ENCODE measurements around the gene ANKRD11.
"Not testable (repeated sequence)": the region's sequence is repeated elsewhere in the genome, so short reads cannot be mapped to it uniquely, and the experiment has no call there.

Gene ANKRD11

DNA sequence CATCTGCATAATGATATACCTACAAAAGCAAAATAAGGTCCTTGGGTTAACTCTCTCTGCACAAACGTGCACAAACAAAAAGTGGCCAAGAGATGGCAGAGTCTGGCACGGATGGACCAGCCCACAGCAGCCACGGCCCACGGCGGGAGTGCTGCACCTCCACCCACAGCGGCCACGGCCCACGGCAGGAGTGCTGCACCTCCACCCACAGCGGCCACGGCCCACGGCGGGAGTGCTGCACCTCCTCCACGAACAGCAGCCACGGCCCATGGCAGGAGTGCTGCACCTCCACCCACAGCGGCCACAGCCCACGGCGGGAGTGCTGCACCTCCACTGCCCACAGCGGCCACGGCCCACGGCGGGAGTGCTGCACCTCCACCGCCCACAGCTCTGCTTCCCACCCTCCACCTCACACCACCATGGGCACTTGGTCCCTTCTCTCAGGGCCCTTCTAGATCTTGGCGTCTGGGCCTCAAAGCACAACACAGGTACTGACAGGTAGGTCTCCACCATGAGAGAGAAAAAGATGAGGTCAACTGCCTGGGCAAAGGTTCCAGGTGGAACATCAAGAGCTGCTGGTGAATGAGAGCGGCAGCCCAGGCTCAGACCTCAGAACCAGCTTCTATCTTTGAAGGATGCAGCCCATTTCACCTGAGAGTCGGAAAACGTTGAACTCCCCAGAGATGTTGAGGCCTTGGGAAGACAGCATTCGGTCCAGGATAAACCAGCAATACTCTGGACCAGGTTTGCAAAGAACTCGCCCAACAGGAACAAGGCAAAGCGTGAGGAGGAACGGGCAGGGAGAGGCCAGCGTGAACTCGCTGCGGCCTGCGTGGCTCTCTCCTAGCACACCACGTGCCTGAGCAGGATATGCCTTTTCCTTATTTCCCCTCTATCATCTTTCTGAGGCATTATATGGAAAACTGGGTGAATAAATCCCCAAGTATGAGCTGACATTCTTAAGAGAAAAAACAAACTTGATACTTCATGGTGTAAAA is 148.4 kb downstream of the ANKRD11 start:
- DNase-seq: no peak

DNA sequence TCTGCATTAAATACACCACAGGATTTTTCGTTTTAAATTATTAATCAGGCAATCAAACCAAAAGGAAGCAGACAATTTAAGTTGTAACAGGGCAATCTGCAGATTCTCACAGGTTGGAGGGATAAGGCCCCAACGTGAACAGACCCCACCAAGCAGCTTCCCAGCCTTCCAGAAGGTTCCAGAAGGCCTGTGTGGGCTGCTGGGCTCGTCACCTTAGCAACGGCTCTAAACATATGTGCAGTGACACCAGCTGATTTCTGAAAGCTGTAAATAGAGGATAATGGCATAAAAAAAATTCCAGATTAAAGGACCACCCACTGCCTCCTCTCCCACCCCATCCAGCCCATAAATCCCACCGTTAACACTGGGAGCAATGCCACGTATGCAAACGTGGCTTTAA is 149.1 kb downstream of the ANKRD11 start:
- no peak for DNase-seq

DNA sequence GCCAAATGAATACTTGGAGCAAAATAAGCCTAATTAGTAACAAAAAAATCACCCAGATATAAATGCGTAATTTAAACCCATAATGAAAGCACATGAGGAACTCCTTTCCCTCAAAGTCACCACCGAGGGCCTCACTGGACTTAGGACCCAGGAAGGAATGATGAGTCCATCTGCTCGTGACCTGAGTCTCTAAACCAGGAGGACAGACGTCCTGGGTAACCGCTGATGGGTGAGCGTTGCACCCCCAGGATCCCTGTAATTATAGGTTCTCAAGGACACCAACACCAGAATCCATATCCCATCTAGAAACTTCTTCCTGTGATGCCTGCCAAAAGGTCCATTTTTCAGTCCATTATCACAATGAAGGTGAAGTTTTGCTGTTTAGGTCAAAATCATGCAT is 151.5 kb downstream of the ANKRD11 start:
- DNase-seq: no peak

DNA sequence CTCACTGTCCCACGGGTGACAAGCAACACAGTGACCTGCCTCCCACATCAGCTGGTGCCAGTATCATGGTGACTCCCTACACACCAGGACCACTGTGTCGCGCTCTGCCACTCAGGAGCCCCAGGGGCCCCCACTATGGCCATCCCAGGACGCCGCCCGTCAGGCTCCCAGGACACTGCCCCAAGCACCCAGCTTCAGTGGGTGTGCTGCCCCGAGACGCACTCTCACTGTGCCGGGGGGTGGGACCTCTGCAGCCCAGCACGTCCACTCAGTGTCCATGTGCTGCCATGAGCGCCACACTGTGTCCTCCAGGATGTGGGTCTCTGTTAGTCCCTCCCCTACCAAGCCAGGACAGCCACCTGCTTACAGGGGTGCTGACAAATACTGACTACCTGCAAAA is 152.4 kb downstream of the ANKRD11 start:
- no peak for DNase-seq

DNA sequence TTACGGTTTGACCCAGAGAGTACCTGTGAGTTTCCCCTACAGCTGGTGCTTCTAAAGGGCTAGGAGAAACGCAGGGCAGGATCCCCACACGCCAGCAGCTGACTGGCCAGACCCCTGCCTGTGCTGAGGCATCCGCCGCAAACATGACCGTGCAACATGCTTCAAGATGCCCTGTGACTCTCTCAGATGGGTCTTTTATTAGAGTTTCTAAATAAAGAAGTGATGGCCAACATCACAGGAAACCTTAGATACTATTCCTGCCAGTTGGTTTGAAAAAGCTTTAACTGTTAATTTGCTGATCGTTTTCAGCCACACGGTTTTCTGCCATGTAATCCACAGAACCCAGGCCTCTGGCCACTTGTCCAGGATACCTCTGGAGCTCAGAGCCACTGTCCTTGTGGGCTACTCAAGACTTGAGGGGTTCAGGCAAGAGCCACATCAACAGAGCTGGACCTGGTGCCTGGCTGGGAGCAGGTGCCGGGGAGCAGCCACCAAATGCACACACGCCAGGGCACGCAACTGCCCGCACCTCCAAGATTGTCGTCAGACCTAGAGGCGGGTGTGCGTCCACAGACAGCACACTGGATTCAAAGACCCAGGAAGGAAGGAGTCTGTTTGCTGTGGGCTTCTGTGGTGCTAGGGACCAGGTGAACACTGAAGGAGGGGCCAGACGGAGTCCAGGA is 154.4 kb downstream of the ANKRD11 start:
- DNase-seq: no peak

DNA sequence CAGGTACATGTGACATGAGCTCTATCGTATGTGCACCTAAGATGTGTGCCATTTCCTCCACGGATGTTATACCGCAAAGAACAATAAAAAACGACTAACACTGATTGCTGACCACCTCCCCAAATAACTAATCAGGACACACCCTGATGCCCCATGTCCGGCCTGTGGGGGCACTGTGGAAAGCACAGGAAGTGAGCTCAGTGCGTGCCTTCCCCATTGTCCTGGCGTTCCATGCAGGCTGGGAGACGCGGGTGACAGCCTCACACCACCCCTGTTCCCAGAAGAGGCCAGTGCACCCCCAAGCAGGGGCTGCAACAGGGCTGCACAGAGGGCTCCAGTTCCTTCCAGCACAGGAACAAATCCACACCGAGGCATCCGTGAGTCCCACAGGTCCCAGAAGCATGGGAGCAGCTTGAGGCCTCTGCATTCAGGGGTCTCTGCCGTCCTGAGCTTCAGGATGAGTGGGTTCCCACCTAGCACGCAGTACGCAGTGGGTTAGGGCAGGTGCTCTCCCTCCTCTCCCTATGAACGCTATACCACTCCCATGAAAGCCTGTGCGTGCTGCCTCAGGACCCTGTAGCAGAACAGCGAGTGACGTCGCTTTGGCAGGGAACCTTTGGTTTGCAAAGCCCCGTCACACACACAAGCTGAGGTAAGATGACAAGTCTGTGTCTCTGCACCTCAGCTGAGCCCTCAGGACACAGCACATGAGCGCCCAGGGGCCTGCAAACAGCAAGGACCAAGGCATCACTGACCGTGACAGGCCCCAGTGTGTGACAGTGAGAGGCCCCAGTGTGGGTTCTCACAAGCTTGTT is 155.2 kb downstream of the ANKRD11 start:
- no peak for DNase-seq

DNA sequence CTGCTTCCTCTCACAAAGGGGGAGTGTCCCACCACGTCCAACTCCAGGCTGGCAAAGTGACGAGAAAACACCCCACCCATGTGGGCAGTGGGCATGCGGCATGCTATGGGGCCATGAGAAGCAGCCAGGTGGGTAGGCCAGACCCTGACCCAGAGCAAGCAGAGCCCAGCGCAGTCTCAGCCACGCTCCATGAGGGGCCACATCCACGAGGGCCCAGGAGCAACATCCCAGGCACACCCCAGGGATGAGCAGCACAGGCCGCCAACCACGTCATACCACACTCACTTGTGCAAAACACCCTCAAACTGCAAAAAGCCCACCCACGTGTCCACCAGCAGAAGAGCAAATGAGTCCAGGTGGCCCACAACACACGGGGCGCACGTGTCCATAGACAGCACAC is 155.9 kb downstream of the ANKRD11 start:
- no peak for DNase-seq

DNA sequence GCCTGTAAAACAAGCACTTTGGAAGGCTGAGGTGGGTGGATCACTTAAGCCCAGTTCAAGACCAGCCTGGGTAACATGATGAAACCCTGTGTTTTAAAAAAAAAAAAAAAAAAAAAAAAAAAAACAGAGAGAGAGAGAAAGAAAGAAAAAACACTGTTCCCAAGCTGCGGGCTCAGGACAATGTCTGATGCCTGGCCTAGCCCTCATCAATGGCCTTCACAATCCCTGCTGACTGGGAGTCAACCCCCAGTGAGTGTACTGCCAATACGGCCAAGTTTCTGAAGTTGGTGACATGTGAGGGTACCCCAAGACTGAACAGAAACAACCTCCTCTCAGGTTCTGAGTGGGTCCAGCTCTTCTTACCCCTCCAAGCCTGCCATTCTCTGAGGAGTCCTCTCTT is 156.3 kb downstream of the ANKRD11 start:
- DNase-seq: no peak

DNA sequence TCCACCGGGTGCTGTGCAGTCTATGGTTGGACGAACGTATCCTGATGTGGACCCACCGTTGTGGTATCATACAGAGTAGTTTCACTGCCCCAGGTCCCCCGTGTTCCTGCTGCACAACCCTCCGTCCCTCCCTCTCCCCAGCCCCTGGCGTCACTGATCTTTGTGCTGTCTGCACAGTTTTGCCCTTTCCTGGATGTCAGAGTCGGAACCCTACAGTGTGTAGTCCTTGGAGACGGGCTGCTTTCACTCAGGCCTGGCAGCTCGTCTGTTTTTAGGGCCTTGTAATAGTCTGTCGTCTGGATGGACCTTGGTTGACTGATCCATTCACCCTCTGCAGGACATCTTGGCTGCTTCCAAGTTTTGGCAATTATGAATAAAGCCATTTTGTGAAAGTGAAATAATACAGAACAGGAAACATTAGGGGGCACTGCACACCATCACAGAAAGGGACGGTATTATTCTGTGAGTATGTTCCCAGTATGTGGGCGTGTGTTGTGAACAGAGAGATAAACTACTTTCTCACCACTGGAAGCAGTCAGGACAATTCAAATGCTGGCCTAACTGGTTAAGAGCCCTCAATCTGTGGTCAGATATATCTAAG is 156.9 kb downstream of the ANKRD11 start:
- peak; percentile 94 for DNase-seq

DNA sequence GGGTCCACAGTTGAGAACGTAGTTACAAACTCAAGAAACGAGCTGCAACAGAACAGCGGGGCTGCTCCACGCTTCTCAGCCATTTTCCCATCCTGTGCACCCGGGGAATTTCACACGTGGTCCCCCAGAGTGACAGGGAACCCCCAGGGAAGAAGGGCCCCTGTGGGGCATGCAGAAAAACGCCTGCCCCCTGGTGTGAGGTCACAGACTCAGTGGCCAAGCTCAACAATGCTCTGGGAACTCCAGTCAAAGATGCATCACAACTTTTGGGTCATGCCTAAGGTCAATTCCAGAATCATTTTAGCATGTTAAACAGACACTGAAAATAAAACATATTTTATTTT is 157.5 kb downstream of the ANKRD11 start:
- DNase-seq: no peak

DNA sequence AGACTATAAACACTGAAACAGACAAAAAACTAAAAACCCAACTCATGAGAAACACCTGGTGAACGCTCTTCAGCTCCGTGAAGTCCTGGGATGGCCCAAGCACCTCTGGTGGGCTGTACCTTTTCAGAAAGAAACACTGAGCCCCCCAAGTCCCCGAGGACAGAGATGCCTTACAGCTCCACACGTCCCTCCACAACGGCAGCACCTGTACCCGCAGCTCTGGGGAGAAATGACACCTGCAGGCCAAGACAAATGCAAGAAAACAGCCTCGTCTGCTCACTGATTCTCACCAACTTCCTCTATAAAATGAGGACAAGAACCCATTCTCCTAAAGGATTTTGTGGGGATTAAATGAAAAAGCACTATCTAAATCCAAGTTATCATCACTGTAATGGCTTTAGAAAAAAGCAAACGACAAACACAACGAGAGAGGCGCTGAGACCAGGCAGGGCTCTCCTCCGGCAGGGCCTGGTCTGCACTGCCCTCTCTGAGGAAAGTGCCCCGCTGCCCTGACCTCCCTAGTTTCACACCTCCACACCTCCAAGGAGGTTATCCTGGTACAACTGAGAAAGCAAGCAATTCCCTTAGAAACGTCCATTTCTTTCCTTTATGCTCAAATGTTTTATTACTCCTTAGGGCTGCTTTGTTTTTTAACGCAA is 158.0 kb downstream of the ANKRD11 start:
- no peak for DNase-seq

DNA sequence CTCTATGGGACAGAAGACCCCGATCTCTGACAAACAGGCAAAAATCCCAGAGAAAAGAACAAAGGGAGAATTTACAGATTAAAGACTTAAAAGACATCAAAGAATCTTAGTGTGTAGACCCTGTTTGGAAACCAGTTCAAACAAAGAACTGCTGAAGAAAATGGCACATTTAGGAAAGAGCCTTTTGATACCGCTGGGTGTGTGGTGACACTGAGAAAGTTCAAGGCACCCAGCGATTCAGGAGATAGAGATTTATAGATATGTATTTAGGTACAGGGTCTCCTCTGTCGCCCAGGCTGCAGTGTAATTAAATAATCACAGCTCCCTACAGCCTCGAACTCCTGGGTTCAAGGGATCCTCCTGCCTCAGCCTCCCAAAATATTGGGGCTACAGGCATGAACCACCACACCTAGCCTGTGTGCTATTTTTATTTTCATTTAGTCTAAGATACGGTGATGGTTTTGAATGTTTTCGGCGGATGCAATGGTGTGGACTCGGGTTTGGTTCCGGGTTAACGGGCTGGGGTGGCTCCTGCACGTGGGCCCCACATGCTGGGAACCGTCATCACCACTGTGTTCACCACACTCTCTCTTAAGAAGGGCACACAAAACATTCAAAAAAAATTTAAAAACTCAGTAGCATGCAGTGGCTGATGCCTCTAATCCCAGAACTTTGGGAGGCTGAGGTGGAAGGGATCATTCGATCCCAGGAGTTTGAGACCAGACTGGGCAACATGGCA is 158.8 kb downstream of the ANKRD11 start:
- no peak for DNase-seq

DNA sequence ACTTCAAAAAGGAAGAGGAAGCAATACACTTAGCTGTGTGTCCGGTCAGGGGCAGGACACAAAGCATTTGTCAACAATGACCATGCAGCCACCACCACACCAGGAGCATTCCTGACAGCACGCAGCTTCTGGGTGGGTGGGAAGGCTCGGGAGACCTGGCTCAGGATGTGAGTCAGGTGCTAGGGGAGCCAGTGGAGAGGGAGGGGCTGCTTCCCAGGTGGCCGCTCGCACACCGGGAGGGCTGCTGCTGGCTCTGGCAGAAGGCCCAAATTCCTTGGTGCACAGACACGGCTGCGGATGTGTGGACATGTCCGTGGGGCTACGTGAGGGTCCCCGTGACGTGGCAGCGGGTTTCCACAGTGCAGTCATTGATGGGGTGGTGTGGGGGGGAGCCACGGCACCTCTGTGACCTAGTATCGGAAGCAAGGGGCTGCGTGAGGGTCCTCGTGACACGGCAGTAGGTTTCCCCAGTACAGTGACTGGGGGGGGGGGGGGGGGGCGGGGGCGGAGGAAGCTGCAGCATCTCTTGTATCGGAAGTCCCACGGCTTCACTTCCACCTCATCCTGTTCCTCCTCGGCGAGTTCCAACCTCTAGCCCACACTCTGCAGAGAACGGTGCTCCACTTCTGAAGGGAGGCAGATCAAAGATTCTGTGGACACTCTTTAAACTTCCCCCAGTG is 160.0 kb downstream of the ANKRD11 start:
- no peak for DNase-seq

DNA sequence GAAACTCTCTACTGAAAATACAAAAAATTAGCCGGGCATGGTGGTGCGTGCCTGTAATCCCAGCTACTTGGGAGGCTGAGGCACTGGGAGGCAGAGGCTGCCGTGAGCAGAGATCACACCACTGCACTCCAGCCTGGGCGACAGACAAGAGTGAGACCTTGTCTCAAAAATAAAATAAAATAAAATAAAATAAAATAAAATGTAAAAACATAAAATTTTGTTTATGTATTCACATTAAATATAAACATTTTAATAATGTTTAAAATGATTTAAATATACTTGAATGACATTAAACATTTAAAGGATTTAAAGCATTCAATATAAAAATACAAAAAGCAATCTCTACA is 160.6 kb downstream of the ANKRD11 start:
- DNase-seq: not testable (repeated sequence)

DNA sequence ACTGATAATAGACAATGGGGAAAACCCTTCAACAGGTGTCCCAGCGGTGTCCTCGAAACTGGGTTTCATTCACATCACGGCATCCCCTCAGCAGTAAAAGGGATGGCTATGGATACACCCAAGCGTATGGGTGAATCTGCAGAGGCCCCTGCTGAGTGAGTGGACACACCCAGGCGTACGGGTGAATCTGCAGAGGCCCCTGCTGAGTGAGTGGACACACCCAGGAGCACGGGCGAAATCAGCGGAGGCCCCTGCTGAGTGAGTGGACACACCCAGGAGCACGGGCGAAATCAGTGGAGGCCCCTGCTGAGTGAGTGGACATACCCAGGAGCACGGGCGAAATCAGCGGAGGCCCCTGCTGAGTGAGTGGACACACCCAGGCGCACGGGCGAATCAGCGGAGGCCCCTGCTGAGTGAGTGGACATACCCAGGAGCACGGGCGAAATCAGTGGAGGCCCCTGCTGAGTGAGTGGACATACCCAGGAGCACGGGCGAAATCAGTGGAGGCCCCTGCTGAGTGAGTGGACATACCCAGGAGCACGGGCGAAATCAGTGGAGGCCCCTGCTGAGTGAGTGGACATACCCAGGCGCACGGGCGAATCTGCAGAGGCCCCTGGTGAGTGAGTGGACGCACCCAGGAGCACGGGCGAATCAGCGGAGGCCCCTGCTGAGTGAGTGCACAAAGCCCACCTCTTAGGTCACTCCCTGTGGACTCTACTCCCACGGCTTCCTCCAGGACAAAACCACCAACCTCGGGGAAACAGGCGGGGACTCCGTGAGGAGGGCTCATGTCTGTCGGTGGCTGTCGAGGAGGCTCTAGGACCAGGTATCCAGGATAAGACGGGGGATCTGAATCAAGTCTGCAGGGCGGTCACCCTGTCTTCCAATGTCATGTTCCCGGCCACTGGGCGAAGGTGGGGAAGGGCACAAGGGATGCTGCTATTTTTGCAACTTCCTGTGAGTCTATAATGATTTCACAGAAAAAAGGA is 161.7 kb downstream of the ANKRD11 start:
- not testable (repeated sequence) for DNase-seq

DNA sequence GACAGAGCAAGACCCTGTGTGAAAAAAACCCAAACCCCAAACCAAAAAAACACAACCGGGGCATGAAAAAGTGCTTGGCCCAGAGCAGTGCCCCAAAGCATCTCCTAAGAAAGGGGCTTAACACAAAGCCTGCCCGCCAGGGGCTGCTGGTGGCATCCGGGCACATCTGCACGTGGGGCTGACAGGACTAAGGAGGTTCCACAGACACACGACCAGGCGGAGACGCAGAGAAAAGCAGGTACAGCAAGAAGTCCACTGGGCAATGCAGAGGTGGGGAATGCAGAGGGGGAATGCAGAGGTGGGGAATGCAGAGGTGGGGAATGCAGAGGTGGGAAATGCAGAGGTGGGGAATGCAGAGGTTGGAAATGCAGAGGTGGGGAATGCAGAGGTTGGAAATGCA is 163.6 kb downstream of the ANKRD11 start:
- no peak for DNase-seq

DNA sequence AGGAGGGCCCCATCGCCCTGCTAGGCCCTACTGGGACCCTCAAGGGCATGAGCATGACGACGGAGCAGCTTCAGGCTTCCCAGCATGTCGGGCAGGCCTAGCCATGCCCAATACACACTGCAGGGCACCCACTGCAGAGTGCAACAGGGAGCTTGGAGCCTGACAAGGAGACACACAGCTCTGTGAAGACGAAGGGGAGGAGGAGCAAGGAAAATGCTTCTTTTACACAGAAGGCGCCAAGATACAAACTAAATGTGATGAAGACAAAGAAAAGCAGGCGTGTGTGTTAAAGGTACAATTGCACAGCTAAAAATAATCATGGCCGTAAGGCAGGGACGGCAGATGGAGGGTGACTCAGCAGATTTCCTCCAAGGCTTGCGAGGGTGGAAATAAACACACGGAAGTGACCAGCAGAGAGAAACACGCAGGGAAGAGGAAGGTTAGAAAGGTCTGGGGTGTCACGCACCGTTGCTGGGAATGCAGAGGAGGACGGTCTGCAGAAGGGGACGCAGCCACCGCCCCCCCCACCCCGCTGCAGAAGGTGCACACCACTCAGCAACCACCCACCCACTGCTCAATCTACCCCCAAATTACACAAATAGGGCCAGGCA is 164.4 kb downstream of the ANKRD11 start:
- peak; percentile 92 for DNase-seq

DNA sequence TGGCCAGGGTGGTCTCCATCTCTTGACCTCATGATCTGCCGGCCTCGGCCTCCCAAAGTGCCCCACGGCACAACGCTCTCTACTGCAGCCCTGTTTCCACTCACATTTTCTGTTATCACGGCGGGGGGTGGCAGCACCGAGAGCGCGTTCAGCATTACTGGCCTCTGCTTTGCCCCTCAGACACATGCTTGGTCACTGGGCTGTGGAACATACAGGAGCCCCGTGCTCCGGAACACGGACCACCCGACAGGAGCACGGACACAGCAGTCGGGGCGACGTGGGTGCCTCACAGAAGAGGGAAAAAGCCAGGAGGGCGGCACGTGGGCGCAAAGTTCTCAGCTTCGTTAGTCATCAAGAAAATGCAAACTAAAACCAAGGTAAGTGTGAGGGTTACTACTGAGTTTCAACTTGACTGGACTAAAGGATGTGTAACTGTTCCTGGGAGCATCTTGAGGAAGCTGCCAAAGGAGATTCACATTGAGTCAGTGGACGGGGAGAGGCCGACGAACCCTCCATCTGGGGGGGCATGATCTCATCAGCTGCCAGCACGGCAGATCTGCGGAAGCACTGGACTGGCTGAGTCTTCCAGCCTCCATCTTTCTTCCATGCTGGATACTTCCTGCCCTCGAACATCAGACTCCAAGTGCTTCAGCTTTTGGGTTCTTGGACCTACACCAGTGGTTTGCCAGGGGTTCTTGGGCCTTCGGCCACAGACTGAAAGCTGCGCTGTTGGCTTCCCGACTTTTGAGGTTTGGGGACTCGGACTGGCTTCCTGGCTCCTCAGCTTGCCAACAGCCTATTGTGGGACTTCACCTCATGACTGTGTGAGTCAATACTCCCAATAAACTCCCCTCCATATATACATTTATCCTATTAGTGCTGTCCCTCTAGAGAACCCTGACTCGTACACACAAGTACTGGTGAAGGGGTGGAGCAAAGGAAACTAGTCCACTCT is 166.0 kb downstream of the ANKRD11 start:
- no peak for DNase-seq
